K562 (cell line): ENCODE data around the gene SLC44A1. TPM values are rescaled to one million over a fixed set of nuclear protein-coding genes. Genes with fewer than 3 reads are reported as not detected.

ENCODE experiments used
- ZNF134 ChIP-seq: fragments of 250-450 bp; sonication (Bioruptor Pico); conservative IDR thresholded peaks from 2 replicates; pipeline ENCODE4 v1.4.0; 2020
- polyA plus RNA-seq, 8 experiments: library from polyadenylated mRNA; depleted of rRNA in 4 of 8; stranded (reverse) in 5 of 8; unstranded in 3 of 8; fragments of >200 nt; fragmentation: Nextera tagmentation in 2 of 8; fragmentation: Illumina TruSeq in 1 of 8; extraction: Ambion mirVana in 2 of 8; extraction: Trizol in 1 of 8; gene quantifications; 2 replicates each; pipeline versions ENCODE4 v1.2.1 to v1.2.3, GENCODE V29; 2011 to 2014; ENCODE audit warnings: inconsistent platforms in 1 of 8, missing spikeins in 1 of 8
- total RNA-seq, 7 experiments: library from RNA; depleted of rRNA in 6 of 7; stranded (reverse); fragments of >200 nt in 6 of 7; fragmentation: Illumina TruSeq in 2 of 7; extraction: Trizol in 2 of 7; gene quantifications; 2 replicates each; pipeline versions ENCODE4 v1.2.1 to v1.2.3, GENCODE V29; 2011 to 2021; ENCODE audit warnings: low replicate concordance in 1 of 7
- TF ChIP-seq, protein P1 (sequence below): fragments of 450-650 bp; IDR thresholded peaks from 2 replicates; pipeline ENCODE4 v1.6.1; 2016; ENCODE audit warnings: low read depth

The SLC44A1 gene
- total and polyA plus RNA-seq, 9 of the 15 experiments (the other 6 are each of a cell fraction or from before 2014, with no cell fraction given): 0.11 to 0.59 (median 0.30) TPM

DNA sequence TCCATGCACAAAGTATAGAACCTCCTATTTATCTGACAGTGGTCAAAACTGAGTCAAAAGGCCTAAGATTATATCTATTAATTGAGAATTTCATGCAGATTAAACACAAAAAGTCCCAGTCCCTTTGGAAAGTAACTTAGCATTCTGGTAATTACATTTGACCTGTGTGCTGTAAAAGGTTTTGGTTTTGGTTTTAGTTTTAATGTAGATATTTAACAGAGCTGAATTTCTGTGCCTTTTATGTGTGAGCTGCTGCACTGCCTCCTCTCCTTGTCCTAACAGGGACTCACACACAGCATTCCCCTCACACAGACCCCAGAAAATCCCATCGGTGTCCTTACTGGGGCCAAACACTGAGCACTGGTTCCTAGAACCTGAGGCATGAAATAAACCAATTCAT is 172.4 kb downstream of the SLC44A1 start (continued):
- TF ChIP-seq, protein P1, sequence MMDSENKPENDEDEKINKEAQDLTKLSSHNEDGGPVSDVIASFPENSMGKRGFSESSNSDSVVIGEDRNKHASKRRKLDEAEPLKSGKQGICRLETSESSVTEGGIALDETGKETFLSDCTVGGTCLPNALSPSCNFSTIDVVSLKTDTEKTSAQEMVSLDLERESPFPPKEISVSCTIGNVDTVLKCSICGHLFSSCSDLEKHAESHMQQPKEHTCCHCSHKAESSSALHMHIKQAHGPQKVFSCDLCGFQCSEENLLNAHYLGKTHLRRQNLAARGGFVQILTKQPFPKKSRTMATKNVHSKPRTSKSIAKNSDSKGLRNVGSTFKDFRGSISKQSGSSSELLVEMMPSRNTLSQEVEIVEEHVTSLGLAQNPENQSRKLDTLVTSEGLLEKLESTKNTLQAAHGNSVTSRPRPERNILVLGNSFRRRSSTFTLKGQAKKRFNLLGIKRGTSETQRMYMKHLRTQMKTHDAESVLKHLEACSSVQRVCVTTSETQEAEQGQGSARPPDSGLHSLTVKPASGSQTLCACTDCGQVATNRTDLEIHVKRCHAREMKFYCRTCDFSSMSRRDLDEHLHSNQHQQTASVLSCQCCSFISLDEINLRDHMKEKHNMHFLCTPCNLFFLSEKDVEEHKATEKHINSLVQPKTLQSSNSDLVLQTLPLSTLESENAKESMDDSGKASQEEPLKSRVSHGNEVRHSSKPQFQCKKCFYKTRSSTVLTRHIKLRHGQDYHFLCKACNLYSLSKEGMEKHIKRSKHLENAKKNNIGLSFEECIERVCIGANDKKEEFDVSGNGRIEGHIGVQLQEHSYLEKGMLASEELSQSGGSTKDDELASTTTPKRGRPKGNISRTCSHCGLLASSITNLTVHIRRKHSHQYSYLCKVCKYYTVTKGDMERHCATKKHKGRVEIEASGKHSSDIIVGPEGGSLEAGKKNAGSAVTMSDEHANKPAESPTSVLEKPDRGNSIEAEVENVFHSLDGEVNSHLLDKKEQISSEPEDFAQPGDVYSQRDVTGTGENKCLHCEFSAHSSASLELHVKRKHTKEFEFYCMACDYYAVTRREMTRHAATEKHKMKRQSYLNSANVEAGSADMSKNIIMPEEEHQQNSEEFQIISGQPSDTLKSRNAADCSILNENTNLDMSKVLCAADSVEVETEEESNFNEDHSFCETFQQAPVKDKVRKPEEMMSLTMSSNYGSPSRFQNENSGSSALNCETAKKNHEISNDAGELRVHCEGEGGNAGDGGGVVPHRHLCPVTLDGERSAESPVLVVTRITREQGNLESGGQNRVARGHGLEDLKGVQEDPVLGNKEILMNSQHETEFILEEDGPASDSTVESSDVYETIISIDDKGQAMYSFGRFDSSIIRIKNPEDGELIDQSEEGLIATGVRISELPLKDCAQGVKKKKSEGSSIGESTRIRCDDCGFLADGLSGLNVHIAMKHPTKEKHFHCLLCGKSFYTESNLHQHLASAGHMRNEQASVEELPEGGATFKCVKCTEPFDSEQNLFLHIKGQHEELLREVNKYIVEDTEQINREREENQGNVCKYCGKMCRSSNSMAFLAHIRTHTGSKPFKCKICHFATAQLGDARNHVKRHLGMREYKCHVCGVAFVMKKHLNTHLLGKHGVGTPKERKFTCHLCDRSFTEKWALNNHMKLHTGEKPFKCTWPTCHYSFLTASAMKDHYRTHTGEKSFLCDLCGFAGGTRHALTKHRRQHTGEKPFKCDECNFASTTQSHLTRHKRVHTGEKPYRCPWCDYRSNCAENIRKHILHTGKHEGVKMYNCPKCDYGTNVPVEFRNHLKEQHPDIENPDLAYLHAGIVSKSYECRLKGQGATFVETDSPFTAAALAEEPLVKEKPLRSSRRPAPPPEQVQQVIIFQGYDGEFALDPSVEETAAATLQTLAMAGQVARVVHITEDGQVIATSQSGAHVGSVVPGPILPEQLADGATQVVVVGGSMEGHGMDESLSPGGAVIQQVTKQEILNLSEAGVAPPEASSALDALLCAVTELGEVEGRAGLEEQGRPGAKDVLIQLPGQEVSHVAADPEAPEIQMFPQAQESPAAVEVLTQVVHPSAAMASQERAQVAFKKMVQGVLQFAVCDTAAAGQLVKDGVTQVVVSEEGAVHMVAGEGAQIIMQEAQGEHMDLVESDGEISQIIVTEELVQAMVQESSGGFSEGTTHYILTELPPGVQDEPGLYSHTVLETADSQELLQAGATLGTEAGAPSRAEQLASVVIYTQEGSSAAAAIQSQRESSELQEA: no peak
- no peak for TF ChIP-seq ZNF134
